ENCODE data around the gene THBS2.

Gene THBS2

GRCh38 chr6:169256518-169256917 lies 2.9 kb upstream of the THBS2 start:
- in situ Hi-C loops (cut with MboI; ENCODE audit: low pct_unique_long_range_greater_than_20kb, low sequenced_read_pairs, unreplicated experiment), result no loop called here
- no peak for TF ChIP-seq CTCF (IDR thresholded peaks at IDR 0.05; ENCODE audit: extremely low read depth, insufficient read depth, missing control alignments)
- DNase-seq (ENCODE audit: low spot score), result no peak

DNA sequence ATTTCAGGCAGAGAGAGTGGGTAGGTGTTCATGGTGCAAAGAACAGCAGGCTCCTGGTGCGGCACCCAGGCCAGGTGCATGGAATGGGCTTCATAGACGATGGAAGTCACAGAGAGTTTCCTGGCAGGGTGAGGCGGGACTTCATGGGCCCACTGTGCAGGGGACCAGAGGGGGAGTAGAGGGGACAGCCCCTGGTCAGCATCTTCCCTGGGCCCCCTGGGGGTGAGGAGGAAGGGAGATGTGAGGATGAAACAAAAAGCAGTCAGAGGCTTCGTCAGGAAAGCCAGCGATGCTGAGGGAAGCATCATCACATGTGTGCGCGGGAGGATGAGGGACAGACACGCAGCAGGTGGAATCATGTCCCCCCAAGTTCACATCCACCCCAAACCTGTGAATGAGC lies 2.4 kb upstream of the THBS2 start:
- DNase-seq (ENCODE audit: low spot score), result no peak
- in situ Hi-C loops (cut with MboI; ENCODE audit: low pct_unique_long_range_greater_than_20kb, low sequenced_read_pairs, unreplicated experiment), result no loop called here
- TF ChIP-seq CTCF (IDR thresholded peaks at IDR 0.05; ENCODE audit: extremely low read depth, insufficient read depth, missing control alignments), result no peak

DNA sequence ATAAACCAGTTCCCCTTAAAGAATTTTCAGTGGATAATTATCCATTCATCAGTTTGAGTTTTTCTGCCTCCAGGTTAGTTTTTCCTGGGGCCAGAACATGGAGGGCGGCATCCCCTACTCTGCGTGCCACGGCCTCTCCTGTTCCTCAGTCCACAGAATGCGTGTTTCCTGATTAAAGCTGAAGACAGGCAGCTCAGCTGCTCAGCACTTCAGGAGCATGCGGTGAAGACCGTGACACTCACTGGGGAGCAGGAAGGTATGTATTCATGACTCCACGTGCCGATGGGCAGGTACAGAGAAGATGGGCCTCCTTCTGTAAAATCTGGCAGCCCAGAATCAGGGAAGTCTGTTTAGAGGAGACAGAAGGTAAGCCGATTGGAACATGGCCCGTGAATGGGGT lies 2.0 kb upstream of the THBS2 start:
- no peak for TF ChIP-seq CTCF (IDR thresholded peaks at IDR 0.05; ENCODE audit: extremely low read depth, insufficient read depth, missing control alignments)
- no peak for DNase-seq (ENCODE audit: low spot score)
- in situ Hi-C loops (cut with MboI; ENCODE audit: low pct_unique_long_range_greater_than_20kb, low sequenced_read_pairs, unreplicated experiment), result no loop called here

GRCh38 chr6:169254456-169255316 lies 1.0 kb upstream of the THBS2 start:
- in situ Hi-C loops (cut with MboI; ENCODE audit: low pct_unique_long_range_greater_than_20kb, low sequenced_read_pairs, unreplicated experiment), result no loop called here
- no peak for DNase-seq (ENCODE audit: low spot score)
- TF ChIP-seq CTCF (IDR thresholded peaks at IDR 0.05; ENCODE audit: extremely low read depth, insufficient read depth, missing control alignments), result no peak

- in situ Hi-C loops (cut with MboI; ENCODE audit: low pct_unique_long_range_greater_than_20kb, low sequenced_read_pairs, unreplicated experiment), result no loop called here
- no peak for TF ChIP-seq CTCF (IDR thresholded peaks at IDR 0.05; ENCODE audit: extremely low read depth, insufficient read depth, missing control alignments)
- no peak for DNase-seq (ENCODE audit: low spot score)
Measured at GRCh38 chr6:169252505-169253189, 999 bp downstream of the THBS2 start.

GRCh38 chr6:169251822-169252504 lies 1.7 kb downstream of the THBS2 start:
- DNase-seq (ENCODE audit: low spot score), result no peak
- TF ChIP-seq CTCF (IDR thresholded peaks at IDR 0.05; ENCODE audit: extremely low read depth, insufficient read depth, missing control alignments), result no peak
- in situ Hi-C loops (cut with MboI; ENCODE audit: low pct_unique_long_range_greater_than_20kb, low sequenced_read_pairs, unreplicated experiment), result no loop called here
